SK-N-MC (cell line): Measurements from ENCODE around the gene GPR108.

Experiments used
- EZH2 ChIP-seq: fragments of 200-600 bp; sonication (generic); IDR thresholded peaks from one replicate; pipeline ENCODE4 v1.6.1; 2017; ENCODE audit warnings: antibody characterized with exemption
- FOXP2 ChIP-seq: optimal IDR thresholded peaks from 2 replicates; pipeline ENCODE3; 2011; ENCODE audit warnings: mild to moderate bottlenecking, moderate library complexity; ENCODE audit not compliant: insufficient read depth; ENCODE audit errors: extremely low read length, control extremely low read depth
- POLR2AphosphoS5 ChIP-seq: IDR thresholded peaks from 2 replicates; pipeline ENCODE4 v1.6.1; 2012; ENCODE audit warnings: mild to moderate bottlenecking, low read depth, low read length, borderline replicate concordance

GRCh38 chr19:6682607-6683128 lies 54.7 kb downstream of the GPR108 start:
- TF ChIP-seq EZH2 (no peak), POLR2AphosphoS5 (no peak), FOXP2 (no peak)
